AG10803 (cell line): ENCODE results near the gene ARHGAP21.

ENCODE experiments used
- DNase-seq: peaks from one replicate; pipeline ENCODE4 v3.0.0; 2010; ENCODE audit warnings: low read depth
- H3K4me3 ChIP-seq: 2 replicates; pipeline ENCODE4 v1.5.1; 2011; ENCODE audit warnings: mild to moderate bottlenecking, low read length, control low read depth
- CTCF ChIP-seq: conservative IDR thresholded peaks from 2 replicates; pipeline ENCODE4 v1.5.1; 2011; ENCODE audit warnings: mild to moderate bottlenecking, low read length, control low read depth, inconsistent platforms

The ARHGAP21 gene

GRCh38 chr10:24596217-24596930, 127.3 kb downstream of the ARHGAP21 start:
- no peak for DNase-seq
- H3K4me3 ChIP-seq: no peak overlapping the region
- TF ChIP-seq CTCF: no peak

- no peak for TF ChIP-seq CTCF
- no peak for DNase-seq
Observed at GRCh38 chr10:24590697-24591457, 132.8 kb downstream of the ARHGAP21 start.

GRCh38 chr10:24589265-24589664, 134.4 kb downstream of the ARHGAP21 start:
- TF ChIP-seq CTCF: no peak
- no peak for DNase-seq
- no peak overlapping the region for H3K4me3 ChIP-seq

More at GRCh38 chr10:24590697-24591457, 132.8 kb downstream of the ARHGAP21 start:
- H3K4me3 ChIP-seq: no peak overlapping the region

GRCh38 chr10:24579906-24580305, 143.8 kb downstream of the ARHGAP21 start:
- TF ChIP-seq CTCF: no peak
- H3K4me3 ChIP-seq: no peak overlapping the region
- peak; percentile 9 for DNase-seq

GRCh38 chr10:24579448-24579847, 144.2 kb downstream of the ARHGAP21 start:
- TF ChIP-seq CTCF: no peak
- DNase-seq: no peak
- H3K4me3 ChIP-seq: no peak overlapping the region

- no peak for TF ChIP-seq CTCF
- H3K4me3 ChIP-seq: no peak overlapping the region
- no peak for DNase-seq
Observed at GRCh38 chr10:24575481-24576002, 148.1 kb downstream of the ARHGAP21 start.
